Right renal cortex interstitium (tissue), 3 donors: Measurements from ENCODE around the gene MRPL18. TPM values are rescaled to one million over a fixed set of nuclear protein-coding genes. Genes with fewer than 3 reads are reported as not detected.
"Not testable (repeated sequence)": the region's sequence is repeated elsewhere in the genome, so short reads cannot be mapped to it uniquely, and the experiment has no call there.

Source experiments
- DNase-seq, 3 donors: peaks; one replicate each; pipeline ENCODE4 v3.0.0-alpha.2; 2013; ENCODE audit warnings: low read depth in 3 of 3, low spot score in 2 of 3
- polyA plus RNA-seq, 3 donors: library from polyadenylated mRNA; unstranded; fragments of 120-200 nt; gene quantifications; one replicate each; pipeline ENCODE4 v1.2.1, GENCODE V29; 2013; ENCODE audit not compliant: insufficient read length in 3 of 3

The MRPL18 gene
- polyA plus RNA-seq, 3 donors, result 59.7 to 73.3 (median 62.8) TPM

DNA sequence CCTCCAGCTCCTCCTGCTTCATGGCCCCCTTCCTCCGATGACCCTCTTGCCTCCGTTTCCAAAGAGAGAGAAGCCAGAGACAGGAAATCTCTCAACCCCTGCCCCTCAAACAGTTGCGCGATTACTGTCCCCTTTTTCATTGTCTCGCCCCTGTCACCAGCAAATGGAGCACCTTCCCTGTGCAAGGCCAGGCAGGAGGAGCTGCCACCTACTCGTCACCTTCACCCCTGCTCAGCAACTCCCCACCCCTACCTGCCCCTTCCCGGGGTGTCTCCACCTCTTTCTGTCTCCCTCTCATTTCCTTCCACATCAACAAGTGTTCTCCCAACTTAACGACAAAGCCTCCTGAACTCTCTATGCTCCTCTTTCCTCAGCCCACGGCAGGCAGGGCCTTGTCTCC, 23.5 kb downstream of the MRPL18 start:
- DNase-seq, result no peak

DNA sequence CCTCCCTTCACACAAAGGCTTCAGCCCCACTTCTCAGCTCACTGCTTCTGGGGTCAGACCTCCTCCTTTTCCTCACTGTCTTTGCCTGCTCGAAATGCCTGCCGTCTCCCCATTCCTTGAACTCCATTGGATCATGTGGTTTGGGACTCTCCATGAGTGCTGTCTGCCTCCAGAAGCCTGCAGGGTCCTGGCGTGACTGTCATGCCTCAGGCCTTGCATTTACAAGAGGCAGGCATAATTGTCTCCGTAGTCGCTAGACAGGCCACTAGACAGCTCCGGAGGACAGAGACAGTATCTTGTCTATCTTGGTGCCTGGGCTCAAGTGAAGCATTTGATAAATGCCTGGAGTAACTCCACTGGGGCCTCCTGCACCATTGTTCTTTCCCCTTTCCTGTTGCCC, 25.1 kb downstream of the MRPL18 start:
- DNase-seq, result no peak

DNA sequence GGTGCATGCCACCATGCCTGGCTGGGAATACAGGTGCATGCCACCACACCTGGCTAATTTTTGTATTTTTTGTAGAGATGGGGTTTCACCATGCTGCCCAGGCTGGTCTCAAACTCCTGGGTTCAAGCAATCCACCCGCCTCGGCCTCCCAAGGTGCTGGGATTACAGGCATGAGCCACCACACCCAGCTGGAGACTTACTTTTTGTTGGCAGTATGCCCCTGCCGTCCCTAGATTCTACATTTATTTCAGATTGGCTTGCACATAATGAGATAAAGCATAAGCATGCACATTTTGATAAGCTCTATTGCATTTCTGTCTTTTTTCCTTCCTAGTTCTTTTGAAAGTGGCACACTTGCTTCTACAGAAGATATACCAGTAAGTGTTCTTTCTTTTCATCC, 26.5 kb downstream of the MRPL18 start:
- not testable (repeated sequence) for DNase-seq

DNA sequence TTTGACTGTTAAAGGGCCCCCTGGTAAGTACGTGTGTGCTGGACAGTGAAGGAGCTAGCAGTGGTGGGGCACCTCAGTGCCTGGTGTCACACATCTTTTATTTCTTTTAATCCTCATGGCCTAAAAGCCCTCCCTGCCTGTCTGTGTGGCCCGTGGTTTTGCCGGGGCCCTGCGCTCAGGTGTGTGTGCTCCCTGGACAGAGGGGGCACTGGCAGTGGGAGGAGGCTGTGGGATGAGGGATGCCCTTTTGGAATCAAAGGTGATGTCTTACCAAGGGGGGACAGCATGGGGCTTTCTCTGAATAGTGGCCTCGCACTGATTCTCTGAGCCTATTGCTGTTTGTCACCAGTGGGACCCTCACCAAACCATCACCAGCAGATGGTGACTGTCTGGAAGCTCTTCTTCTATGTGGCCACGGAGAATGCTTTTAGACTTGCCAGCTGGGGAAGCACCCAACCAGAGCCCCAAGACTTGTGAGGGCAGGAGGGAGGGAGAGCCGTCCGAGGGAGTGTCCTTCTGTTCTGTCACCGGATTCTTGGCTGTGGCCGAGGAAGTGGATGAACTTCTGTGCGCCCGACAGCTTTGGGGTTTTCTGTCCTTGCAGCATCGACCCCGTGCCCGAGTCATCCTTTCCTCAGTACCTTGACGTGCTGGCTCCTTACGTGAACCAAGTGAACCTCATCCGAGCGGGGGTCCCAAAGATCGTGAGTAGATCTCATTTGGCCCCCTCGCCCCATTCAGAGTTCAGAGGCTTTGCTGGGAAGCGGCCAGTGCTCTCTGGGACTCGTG, 27.9 kb downstream of the MRPL18 start:
- DNase-seq, result no peak

DNA sequence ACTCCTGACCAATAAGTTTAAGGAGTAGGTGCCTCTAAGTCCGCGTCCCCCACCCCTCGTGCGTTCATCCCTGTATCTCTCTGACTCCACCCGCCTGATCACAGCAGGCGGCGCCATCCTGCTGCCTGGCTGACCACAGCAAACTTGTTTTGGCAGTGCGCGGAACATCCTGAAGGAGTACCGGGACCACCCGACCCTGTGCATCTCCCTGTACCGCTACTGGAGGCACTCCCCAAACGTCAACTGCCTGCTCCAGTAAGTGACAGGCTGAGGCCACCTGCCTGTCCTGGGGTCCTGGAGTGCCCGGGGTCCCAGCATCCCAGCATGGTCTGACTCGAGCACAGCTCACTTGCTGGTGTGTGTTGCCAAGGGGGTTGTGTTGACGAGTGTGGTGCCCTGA, 28.8 kb downstream of the MRPL18 start:
- no peak for DNase-seq

DNA sequence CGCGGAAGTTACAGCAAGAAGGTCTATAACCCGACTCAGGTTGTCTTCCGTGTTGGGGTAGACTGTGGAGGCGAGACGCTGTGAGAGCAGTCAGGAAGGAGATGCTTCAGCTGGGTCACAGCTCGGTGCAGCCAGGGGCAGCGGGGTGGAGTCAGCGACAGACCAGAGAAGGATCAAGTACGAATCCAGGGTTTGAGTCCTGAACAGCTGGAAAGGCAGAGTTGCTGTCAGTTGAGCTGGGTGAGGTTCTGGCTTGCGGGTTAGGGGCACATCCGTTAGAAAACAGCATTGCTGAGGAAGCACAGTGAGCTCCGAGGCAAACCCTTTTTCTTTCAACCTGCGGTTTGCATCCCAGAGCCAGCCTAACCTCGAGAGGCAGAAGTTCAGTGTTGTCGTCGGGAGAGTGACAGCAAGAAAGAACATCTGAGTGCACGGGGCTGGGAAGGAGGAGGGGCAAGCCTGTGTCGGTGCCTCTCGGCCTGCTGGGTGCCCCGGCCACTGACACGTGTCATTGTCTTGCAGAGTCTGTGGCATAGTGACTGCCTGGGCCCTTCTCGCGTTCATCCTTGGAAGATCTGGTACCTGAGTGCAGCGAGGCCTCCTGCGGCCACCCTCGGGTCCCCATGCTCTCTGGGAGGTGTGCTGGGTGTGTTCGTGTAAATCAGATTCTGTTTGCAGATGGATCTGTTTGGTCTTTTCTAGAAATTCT, 29.8 kb downstream of the MRPL18 start:
- no peak for DNase-seq

DNA sequence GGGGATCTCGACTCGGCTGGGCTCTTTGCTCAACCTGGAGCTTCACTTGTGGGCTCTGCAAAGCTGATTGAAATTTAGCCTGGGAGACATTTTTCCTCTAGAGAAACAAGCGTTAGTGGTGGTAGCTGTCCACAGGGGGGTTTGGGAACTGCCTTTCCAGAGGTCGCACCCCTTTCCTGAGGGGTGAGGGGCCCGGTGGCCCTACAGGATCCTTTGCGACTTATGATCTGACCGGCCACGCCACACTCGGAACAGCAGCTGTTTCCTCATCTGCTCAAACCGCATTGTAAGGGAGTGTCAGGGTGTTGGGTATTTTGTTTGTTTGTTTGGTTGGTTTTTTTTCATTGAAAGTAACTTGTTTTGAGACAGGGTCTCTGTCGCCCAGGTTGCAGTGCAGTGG, 30.9 kb downstream of the MRPL18 start:
- no peak for DNase-seq

DNA sequence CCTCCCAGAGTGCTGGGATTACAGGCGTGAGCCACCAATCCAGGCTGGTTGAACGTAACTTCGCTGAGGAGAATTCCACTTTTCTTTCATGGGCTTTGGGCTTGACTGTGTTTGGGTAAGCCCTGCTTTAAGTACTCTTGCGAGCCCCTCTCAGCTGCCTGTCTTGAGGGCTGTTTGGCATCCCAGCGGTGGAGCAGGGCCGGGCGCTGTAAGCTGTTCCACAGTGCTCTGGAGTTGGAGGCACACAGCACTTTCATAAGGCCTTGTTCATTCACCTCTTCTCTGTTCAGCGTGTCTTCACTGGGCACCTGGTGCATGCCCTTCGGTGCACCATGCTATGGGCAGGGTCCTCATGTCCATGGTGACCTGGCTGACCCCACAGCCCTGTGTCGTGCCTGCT, 31.5 kb downstream of the MRPL18 start:
- no peak for DNase-seq

DNA sequence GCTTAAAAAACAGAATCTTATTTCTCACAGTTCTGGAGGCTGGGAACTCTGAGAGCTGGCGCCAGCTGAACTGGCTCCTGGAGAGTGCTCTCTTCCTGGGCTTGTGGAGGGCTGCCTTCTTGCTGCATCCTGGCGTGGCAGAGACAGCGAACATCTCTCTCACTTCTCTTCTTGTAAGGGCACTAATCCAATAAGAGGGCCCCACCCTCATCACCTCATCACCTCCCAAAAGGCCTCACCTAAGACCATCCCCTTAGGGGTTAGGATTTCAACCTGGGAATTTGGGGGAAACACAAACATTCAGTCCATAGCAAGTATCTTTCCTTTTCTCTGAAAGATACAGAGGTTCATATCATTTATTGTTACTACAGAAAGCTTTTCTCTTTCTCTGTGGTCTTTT, 33.7 kb downstream of the MRPL18 start:
- DNase-seq, result no peak

DNA sequence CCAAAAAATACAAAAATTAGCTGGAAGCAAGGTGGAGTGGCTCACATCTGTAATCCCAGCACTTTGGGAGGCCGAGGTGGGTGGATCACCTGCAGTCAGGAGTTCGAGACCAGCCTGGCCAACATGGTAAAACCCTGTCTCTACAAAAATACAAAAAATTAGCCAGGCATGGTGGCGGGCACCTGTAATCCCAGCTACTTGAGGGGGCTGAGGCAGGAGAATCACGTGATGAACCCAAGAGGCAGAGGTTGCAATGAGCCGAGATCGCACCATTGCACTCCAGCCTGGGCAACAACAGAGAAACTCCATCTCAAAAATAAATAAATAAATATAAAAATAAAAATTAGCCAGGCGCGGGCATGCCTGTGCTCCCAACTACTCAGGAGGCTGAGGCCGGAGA, 34.4 kb downstream of the MRPL18 start:
- not testable (repeated sequence) for DNase-seq

DNA sequence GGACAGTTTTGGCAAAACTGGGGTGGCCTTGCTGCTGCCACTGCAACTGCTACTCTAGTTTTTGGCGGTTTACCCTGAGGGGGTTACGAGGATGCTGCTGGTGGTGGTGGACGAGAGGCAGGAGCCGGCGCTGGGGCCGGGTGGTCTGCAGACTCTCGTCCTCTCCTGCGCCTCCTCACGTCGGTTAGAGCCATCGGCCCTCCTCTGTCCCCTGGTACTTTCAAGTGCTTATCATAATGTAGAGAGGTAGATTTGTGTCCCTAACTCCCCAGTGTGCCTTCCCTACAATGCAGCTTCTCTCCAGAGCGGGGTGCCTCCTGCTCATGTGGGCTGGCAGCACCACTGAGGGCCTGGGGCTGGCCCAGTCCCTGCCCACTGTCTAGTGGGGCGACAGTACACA, 35.7 kb downstream of the MRPL18 start:
- no peak for DNase-seq

DNA sequence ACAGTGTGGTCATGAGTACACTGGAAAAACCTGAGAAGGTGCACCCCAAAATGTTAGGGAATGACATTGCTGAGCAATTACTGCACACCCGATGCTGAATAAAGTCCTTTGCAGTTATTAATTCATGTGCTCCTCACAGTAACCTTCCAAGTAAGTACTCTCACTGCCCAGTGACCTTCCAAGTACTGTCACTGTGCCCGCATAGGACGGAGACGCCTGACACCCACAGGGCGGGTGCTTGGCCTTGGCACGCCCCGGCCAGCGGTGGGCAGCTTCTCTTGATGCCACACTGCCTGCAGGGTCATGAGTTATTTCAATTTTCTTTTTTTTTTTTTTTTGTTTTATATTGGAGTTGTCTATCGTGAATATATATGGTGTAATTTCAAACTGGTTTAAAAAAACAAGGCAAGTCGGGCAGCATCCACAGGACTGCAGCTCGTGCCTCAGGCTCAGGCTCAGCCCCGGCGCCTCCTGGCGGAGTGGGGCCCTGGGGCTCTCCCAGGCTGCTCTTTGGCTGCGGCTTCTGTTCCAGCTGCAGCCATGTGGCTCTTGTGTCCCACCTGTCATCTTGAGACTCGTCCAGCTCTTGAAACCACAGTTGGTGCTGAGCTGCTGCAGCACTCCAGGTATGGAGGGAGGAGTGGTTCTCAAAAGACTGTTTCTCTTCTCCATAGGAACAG, 36.8 kb downstream of the MRPL18 start:
- no peak for DNase-seq

DNA sequence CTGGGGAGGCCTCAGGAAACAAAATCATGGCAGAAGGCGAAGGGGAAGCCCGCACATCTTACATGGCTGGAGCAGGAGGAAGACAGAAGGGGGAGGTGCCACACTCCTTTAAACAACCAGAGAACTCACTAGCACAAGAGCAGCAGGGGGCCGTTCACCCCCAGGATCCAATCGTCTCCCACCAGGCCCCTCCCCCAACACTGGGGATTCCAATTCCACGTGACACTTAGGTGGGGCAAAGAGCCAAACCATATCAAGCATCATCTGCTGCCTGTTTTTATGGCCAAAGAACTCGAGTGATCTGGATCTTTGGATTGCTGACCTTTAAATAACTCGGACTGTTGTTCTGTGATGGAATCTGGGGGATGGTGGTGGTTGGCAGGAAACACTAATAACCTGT, 37.8 kb downstream of the MRPL18 start:
- DNase-seq, result no peak

DNA sequence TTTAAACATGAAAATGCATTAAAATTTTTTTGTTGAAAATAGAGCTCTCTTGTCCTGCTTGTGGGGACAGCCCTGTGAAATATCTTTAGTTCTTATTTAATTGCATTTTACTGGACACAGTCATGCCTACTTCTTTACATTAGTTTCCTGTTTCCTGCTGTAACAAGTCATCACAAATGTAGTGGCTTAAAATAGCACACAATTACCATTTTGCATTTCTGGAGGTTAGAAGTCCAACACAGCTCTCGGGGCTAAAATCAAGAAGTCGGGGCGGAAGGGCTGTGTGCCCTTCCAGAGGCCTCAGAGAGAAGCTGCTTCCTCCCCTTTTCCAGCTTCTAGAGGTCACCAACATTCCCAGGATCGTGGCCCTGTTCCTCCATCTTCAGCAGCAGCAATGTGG, 39.3 kb downstream of the MRPL18 start:
- no peak for DNase-seq

DNA sequence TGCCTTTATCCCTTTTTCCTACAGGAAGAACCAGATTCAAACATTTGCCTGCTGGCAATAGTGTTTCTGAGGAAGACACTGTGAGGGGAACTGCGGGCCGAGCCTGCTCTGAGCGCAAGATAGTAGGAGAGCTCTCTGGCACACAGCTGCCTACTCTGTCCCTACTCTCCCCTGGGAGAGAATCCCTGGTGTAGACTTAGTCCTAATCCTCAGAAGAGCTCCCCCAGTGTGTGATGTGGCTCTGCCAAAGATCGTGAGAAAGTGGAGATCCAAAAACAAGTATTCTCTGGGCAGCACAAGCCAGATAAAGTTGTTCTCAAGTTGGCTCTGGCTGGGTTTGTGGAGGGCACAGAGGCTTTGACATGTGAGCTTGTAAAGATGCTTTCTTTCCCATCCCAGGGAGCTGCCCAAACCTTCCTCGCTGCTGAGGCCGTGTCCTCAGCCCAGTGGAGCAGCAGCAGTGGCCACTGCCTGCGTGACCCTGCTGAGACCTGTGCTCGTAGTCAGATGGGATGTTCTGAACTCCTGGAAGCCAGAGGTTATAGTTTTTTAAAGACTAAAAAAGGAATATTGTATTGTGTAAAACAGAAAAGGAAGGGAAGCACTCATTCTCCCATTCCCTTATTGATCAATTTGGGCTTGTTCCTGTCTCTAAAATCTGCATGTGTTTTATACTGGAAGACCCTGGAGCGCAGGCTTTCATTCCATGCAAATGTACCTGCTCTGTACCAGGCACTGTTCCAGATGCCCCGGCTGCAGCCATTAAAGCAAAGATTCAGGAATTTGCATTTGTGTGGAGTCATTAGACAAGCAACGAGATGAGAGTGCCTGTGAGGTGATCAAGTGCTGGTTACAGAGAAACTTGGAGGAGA, 40.5 kb downstream of the MRPL18 start:
- no peak for DNase-seq

DNA sequence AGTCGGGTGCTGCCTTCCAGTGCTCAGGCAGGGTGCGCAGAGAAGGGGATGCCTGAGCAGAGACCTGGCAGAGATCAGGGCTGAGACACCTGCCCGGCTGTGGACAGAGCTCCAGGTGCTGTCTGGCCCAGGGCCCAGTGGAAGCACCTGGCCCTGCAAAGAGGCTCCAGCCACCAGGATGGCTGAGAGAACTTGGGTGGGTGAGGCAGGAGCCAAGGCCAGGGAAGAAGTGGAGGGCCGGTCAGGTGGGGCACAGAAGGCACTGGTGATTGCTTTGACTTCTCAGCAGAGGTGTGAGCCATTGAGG, 41.1 kb downstream of the MRPL18 start:
- no peak for DNase-seq

DNA sequence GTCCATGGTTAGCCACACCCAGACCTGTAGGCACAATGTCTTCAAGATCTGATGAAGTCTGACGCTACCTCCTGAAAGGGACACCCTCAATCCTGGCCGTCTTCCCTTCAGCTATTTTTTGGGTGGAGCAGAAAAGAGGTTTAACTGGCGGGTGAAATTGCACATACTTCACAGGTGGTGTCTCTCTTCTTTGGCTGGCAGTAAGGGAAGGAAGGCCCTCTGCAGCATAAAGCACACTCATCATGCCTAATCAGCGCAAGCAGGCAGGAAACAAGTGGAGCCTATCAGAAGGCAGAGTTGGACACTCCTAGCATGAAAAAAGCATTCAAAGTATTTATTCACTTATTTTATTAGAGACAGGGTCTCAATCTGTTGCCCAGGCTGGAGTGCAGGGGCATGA, 42.7 kb downstream of the MRPL18 start:
- no peak for DNase-seq

DNA sequence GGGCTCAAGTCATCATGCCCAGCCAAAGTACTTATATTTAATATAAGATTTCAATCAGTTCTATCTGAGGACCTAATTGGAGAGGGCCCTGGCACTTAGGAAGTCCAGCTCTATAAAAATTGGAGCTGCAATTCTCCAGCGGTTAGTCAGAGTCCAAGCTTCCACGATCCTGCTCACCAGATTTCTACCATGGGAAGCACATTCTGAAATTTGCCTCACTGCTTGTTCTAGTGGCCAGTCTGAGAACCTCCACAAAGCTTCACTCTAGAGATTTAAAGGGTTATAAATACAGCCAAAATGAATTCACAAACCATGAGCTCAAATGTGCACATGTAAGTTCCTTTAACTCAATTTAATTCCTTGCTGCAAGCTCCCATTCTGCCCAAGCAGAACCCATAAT, 43.3 kb downstream of the MRPL18 start:
- DNase-seq, result no peak

DNA sequence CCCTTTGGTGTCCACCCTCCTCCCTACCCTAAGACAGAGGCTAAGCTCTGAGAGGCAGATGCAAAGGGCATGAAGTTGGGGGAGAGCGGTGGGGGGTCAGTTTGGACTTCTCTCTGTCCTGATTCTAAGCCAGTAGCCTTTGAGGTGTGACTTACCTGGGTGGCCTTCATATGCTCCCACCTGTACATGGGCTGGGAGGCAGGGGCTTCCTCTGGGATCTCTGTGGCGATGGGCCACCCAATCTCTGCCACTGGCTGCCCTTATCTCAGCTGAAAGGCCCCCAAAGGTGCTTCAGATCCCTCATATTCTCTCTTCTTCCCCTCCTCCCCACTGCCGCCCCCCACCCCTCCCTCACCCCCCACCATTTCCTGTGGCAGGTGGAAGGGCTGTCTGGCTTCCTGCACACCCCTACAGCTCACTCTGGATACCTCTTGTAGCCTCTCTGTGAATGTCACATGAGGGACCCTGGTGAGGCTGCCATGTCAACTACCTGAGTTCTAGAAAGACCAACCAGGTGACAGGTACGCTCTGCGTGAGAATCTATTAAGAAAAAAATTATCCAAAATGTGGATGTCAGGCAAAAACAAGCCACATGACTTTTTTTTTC, 43.8 kb downstream of the MRPL18 start:
- DNase-seq, result no peak

DNA sequence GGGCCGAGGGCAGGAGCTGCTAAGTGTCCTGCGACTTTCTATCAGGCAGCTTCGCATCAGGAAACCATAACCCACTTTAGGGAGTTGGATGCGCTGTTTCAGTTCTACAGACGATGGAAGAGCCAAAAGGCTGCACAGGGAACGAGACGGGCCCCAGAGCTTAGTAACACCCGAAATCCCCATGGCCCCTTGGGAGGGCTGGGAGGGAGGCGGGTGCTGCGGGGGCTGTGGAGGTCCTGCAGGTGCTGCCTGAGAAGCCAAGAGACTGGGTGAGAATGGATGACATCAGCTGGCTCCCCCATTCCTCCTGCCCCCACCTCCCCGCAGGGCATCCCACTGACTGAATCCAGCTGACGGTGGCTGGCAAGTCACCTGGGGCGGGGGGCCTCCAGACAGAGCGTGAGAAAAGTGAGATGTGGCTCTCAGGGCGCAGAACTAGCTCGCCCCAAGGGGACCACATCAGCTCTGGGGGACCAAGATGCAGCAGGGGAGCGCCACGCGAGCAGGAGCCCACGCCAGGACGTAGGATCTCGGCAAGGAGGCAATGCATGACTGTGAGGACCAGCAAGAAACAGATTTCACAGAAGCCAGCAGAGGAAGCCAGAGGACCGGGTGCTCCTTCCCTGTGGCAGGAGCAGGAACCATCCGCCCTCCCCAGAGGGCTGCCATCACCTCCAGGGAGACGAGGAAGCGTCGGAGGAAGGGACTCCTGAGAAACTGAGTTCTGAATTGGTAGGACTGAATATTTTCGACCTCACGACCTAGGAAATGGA, 46.6 kb downstream of the MRPL18 start:
- DNase-seq, result no peak
